Peyer's patch (tissue), 4 donors: ENCODE data around the gene BSPRY.

Experiments
- CTCF ChIP-seq, 6 experiments: fragments of 450-650 bp in 4 of 6; fragments of 200-600 bp in 2 of 6; sonication (generic) in 1 of 6; IDR thresholded peaks; one replicate each; pipeline ENCODE4 v1.5.1; 2017 to 2019; ENCODE audit warnings: antibody characterized with exemption in 6 of 6, mild to moderate bottlenecking in 3 of 6, moderate library complexity in 1 of 6
- POLR2A ChIP-seq, 2 donors: fragments of 450-650 bp; IDR thresholded peaks; one replicate each; pipeline ENCODE4 v1.5.1; 2017; ENCODE audit warnings: antibody characterized with exemption in 2 of 2, mild to moderate bottlenecking in 2 of 2, moderate library complexity in 2 of 2

GRCh38 chr9:113343732-113344231 lies 5.6 kb upstream of the BSPRY start:
- TF ChIP-seq CTCF (IDR thresholded peaks at IDR 0.05) (no peak), POLR2A (IDR thresholded peaks at IDR 0.05) (no peak)
